ENCODE measurements around the gene SCRT2.

The SCRT2 gene

DNA sequence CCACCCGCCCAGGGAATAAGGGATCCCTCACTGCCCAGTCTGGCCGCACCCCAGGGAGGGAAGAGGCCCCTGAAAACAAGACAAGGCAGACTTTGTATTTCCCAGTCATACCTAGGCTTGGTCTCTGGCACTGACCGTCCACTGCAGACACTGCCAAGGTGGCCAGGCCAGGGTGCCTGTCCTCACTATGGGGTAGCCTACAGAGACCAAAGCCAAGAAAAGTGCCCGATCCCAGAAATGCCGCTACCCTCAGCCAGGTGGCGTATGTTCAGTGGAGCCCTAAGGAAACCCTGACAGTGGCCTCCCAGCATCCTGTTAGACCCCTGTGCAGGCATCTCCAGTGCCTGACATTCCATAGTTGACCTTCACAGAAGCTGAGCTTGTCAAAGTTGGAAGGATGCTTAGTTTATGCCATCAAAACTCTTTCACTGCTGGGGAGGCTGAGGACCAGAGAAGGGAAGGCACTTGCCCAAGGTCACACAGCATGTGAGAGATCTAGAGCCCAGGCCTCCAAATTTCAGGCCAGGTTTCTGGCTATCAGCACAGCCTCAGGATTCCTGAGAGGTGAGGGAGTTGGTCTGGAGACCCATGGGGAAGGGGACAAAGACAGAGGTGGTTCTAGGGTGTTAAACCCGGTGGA lies 2.5 kb downstream of the SCRT2 start:
- no peak for DNase-seq (ENCODE audit: low read depth)

- DNase-seq (ENCODE audit: low read depth), result no peak
Observed at GRCh38 chr20:671252-672030, 4.2 kb downstream of the SCRT2 start.

GRCh38 chr20:669573-669972 lies 6.0 kb downstream of the SCRT2 start:
- DNase-seq (ENCODE audit: low read depth), result no peak

DNA sequence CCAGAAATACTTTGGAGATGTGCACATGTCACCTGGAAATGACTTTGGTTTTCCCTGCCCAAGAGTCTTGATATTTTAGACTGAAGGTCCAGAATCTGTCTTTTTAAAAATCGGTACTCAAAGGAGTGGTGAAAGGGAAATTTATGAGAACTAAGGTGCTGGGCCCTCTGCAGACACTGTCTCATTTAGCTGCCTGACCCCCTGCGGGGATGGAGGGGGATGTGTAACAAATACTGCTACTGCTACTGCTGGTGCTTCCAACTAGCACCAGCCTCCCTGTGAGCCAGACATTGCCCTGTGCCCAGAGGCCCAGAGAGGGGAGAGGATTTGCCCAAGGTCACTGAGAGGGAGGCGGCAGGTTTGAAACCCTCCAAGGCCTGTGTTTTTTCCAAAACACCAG lies 7.0 kb downstream of the SCRT2 start:
- no peak for DNase-seq (ENCODE audit: low read depth)

DNA sequence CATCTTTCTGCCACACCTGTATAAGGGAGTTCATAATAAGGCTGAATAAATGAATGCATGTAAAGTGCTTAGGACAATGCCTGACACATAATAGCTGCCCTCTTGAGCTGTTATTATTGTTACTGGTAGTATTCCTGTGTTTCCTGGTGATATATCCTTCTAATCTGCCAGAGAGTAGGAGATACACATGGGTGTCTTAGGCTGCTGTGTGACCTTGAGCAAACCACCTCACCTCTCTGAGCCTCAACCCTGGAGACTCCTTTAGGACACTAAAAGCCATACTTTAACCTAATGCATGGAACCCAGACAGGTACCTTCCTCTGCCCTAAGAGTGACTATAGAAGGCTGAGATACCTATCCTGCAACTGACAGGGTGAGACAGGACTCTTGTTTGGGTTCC lies 7.6 kb downstream of the SCRT2 start:
- no peak for DNase-seq (ENCODE audit: low read depth)

DNA sequence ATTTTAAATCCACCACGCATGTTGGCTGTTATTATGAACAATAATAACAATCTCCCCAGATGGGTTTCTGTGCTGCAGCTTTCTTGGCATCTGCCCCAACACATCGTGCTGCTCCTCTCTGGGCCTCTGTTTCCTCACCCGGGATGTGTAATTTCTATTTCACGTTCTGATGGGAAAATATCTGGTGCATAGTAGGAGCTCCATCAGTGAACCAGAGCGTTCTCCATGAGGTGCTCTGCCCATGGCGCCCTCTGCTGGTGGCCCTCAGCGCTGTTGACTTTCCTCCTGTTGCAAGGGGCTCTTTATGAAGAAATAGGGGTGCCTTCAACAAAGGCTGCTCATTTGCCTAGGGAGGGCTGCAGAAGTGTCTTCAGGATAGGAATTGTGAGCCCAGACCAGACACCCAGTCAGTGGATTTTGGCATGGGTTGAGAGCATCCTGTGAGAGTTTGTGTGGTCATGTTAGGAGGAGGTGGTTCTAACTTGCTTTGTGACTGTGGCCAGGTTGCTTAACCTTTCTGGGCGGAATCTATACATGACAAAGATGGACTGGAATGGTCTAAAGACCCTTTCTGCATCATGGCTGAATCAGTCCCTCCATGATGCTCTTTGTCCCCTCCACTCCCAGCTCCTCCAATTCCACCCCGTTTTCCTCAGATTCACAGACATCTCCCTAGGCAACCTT lies 8.1 kb downstream of the SCRT2 start:
- DNase-seq (ENCODE audit: low read depth), result peak; percentile 37

- no peak for DNase-seq (ENCODE audit: low read depth)
Observed at GRCh38 chr20:666877-667276, 8.7 kb downstream of the SCRT2 start.

GRCh38 chr20:665276-665675 lies 10.3 kb downstream of the SCRT2 start:
- DNase-seq (ENCODE audit: low read depth), result no peak

GRCh38 chr20:664576-664975 lies 11.0 kb downstream of the SCRT2 start:
- no peak for DNase-seq (ENCODE audit: low read depth)

GRCh38 chr20:664151-664550 lies 11.5 kb downstream of the SCRT2 start:
- DNase-seq (ENCODE audit: low read depth), result no peak

DNA sequence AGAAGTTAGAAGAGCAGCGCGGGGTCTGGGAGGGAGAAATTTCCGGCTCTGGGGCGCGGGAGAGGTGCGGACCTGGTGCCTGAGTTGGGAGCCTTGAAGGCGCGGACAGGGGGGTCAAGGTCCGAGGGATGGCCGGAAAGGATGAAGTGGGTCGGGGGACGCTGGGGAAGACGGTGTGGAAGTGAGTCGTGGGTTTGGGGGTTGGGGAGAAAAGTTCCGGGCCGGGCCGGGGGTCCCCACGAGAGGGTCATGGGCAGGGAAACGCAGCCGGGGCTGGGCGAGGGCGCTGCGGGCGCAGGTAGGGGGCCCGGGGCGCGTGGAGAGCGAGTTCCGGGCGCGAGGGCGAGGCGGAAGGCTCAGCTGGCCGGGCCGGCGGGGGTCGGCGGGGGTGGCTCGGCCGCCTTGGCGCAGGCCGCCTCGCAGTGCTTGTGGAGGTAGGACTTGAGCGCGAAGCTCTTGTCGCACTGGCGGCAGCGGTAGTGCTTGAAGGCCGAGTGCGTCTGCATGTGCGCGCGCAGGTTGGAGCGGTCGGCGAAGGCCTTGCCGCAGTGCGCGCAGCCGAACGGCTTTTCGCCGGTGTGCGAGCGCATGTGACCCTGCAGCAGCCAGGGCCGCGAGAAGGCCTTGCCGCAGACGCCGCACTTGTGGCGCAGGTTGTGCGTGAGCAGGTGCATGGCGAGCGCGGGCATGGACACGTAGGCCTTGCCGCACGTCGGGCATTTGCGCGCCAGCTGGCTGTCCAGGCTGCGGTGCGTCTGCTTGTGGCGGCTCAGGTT lies 12.1 kb downstream of the SCRT2 start:
- DNase-seq (ENCODE audit: low read depth), result no peak

DNA sequence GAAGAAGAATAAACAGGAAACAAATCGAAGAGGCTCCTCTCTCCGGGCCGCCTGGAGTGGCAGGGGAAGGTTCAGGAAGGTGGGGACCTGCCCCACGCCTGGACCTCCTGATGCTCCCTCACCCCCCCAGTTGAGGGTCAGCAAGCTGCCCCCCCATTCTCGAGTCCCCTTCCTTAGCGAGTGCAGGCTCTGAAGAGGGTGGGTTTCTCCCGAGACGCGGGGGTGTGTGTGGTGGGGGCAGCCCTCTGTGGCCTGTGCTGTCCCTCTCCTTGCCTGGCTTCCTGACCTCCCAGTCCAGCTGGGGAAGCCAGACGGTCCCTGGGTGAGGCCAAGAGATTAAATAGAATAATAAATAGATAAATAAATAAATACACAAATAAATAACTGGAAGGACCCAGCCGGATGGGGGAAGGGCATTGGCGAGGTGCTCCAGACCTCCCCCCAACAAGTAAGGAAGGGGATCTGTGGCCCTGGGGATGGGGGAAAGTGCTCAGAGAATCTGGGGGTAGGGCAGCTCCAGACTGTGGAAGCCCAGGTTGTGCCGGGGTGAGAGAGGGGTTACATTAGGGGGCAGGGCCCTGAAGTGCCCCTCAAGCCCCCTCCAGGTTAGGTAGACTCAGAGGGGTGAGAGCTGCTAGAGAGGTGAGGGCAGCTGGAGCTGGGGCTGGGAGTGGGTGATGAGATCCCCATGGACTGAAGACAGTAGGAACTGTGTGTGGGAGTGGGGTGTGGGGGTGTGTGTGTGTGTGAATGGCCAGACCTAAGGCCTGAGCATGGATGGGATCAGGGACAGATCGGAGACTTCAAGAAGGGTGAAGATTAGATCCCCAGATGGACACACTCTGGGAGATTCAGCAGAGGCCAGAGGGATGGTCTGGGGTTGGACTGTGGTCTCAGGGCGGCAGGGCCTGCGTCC lies 13.1 kb downstream of the SCRT2 start:
- DNase-seq (ENCODE audit: low read depth), result no peak

- DNase-seq (ENCODE audit: low read depth), result no peak
Observed at GRCh38 chr20:661474-662270, 13.9 kb downstream of the SCRT2 start.

DNA sequence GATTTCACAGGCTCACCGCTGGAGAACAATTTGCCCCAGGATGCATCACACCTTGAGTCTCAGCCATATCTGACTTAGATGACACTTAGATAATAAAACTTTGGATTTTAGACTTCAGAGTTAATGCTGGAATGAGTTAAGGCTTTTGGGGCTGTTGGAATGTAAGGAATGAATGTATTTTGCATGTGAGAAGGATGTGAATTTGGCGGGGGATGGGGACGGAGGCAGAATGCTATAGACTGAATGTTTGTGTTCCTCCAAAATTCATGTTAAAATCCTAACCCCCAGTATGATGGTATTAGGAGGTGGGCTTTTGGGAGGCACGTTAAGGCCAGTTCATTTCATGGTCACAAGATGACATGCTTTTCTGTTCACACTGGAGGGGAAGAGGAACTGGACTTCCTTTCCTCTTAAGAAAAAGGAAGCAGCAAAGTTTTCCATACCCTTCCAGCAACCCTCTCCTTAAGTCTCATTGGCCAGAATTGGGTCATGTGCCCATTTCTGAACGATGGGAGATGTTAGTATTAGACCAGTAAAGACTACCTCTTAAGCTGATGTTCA lies 16.8 kb downstream of the SCRT2 start:
- DNase-seq (ENCODE audit: low read depth), result no peak

DNA sequence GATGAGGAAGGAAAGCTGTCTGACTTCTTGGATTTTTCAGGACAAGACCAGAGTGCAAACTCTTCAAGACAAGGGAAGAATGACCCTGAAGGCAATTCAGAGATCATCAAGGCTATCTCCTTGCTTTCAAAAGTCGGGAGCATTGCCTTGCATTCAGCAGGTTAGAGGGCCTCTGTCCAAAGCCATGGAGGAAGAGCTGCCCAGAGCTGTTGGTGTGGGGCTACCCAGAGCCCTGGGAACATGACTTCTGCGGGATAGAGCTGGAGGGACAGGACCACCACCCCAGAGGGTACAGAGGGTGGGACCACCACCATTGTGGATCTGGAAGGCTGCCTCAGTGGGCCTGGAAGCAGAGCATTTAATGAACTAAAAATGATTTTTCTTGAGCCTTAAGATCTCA lies 17.4 kb downstream of the SCRT2 start:
- no peak for DNase-seq (ENCODE audit: low read depth)

GRCh38 chr20:655726-656624 lies 19.6 kb downstream of the SCRT2 start:
- DNase-seq (ENCODE audit: low read depth), result no peak

GRCh38 chr20:654417-654750 lies 21.2 kb downstream of the SCRT2 start:
- no peak for DNase-seq (ENCODE audit: low read depth)

- no peak for DNase-seq (ENCODE audit: low read depth)
Observed at GRCh38 chr20:653590-654416, 21.8 kb downstream of the SCRT2 start.

Data from stimulated activated CD8-positive, alpha-beta memory T cell treated with anti-CD3 and anti-CD28 coated beads, Interleukin-12 subunit alpha, Interleukin-12 subunit beta, amount 100 ng/mL, for 1 hour (primary cell).